OCI-M1 (cell line): ENCODE data around the gene OSGEP.
A peak's percentile ranks its signal among the peaks of the same experiment; 100 is the strongest.

ENCODE experiments used
- DNase-seq: peaks from one replicate; lab custom pipeline; 2025; lab: John Stamatoyannopoulos, UW

OSGEP gene

GRCh38 chr14:20429801-20430669 lies 24.6 kb downstream of the OSGEP start:
- no peak for DNase-seq

GRCh38 chr14:20428802-20429201 lies 25.8 kb downstream of the OSGEP start:
- DNase-seq, result no peak

GRCh38 chr14:20428010-20428365 lies 26.6 kb downstream of the OSGEP start:
- no peak for DNase-seq

GRCh38 chr14:20427231-20428009 lies 27.2 kb downstream of the OSGEP start:
- DNase-seq, result peak; percentile 64

GRCh38 chr14:20424851-20425250 lies 29.8 kb downstream of the OSGEP start:
- no peak for DNase-seq

DNA sequence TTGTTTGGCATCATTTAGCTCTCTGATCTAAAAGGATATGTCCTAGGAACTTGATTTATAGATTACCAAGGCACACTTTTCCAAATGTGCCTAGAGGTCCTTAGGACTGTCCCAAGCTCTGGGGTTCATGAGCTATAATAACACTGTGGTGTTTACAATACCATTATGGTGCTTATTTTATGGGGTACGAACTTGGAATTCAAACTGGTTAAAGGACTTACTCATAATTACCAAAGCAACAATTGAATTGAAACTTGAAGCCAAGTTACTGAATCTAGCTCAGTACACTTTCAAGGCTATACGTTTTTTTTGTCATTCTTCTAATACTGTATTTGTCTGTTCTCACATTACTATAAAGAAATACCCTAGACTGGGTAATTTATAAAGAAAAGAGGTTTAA lies 31.7 kb downstream of the OSGEP start:
- DNase-seq, result no peak

GRCh38 chr14:20421267-20421666 lies 33.3 kb downstream of the OSGEP start:
- DNase-seq, result no peak

DNA sequence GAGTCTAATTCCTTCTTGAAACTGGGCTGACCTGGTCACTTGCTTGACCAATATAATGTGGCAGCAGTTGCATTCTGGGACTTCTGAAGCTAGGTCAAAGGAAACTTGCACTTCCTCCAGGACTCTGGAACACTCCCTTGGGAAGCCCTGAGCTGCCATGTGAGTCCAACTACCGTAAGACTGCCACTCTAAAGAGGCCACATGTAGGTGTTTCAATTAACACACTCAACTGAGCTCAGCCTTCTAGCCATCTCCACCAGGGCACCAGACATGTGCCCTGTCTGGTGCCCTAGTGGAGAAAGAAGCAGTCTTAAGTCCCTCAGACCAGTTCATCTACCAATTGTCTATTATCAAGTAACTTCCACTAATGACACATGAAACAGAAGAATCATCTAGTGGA lies 35.2 kb downstream of the OSGEP start:
- no peak for DNase-seq

DNA sequence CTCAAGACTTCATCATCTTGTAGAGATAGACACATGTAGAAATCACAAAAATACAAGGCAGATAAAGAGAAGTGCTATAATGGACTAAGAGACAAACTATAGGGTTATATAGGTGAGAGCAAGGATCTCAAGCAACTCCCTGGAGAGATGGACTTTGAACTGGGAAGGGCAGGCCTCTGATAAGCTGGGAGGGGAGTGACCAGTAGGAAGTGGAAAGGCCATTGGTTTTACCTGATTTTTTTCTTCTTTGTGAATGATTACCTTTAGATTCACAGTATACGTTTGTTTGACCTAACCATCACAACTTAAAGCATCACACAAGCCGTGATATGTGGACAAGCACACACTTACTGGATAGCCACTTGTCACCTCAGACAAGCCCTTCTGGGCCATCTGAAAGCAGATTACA lies 36.1 kb downstream of the OSGEP start:
- no peak for DNase-seq

DNA sequence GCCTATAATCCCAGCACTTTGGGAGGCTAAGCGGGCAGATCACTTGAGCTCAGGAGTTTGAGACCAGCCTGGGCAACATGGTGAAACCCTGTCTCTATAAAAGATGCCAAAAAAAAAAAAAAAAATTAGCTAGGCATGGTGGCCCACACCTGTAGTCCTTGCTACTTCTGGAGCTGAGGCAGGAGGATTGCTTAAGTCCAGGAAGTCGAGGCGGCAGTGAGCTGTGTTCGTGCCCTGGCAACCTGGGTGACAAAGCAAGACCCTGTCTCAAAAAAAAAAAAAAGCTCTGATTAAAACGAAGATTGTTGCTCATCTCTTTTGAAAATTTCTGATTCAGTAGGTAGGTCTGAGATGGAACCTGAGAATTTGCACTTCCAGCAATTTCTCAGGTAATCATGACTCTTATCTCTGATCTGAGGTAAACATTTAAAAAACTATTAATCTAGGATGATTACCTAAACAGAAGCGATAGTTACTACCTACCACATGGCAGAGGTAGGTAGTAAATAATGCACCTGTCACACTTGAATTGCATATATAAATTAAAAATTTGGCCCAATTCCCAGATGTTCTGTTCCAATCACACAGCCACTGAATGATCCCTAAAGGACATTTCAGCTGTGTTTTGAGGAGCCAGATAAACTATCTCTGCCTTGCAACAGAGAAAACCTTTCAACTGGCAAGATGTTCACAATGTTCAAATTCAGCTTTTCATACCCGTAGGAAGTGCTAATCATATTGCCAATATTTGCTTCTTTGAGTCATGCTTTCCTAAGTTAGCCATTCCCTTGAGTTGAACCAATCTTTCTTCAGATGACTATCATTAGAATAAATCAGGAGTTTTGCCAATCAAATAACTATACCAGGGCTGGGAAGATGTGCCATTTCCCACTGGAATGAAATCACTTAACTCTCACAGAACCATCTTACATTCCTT lies 37.1 kb downstream of the OSGEP start:
- DNase-seq, result no peak

DNA sequence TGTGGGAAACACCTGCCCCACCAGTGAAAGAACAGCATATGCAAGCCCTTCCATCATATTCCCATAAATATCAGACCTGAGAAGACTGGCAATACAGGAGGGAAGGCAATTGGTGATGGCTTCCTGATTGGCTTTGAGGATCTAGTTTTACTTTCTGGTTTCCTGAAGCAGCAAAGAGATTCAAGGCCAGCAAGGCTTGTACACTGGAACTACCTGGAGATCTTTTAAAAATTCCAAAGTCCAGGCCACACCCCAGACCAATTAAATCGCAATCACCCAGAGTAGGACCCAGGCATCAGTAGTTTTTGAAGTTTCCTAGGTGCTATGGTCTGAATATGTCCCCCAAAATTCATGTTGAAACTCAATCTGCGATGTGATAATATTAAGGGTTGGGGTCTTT lies 38.4 kb downstream of the OSGEP start:
- no peak for DNase-seq

- DNase-seq, result peak; percentile 87
Measured at GRCh38 chr14:20415782-20416206, 38.8 kb downstream of the OSGEP start.

DNA sequence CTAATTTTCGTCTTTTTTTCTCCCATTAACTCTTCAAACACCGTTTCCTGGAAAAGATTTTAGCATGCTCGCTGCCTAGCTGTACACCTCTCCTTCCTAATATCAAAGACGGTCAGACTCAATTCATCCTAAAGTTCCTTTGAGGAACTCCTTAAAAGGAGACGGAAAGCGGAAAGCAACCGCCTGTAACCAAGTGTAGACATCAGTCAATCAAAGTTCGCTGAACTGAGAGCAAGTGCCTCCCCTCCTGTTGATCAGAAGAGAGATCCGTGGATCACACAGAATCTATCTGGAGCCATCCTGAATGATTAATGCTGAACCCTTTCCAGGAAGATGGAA lies 40.9 kb downstream of the OSGEP start:
- DNase-seq, result peak; percentile 62

GRCh38 chr14:20412876-20413743 lies 41.5 kb downstream of the OSGEP start, which contains the start of gene TEP1:
Gene TEP1 (minus strand): TSS chr14:20413501. CDS start chr14:20408439, 5,062 bp downstream.
- DNase-seq, result peak; percentile 80

GRCh38 chr14:20412411-20412810 lies 42.2 kb downstream of the OSGEP start:
- DNase-seq, result peak; percentile 19

DNA sequence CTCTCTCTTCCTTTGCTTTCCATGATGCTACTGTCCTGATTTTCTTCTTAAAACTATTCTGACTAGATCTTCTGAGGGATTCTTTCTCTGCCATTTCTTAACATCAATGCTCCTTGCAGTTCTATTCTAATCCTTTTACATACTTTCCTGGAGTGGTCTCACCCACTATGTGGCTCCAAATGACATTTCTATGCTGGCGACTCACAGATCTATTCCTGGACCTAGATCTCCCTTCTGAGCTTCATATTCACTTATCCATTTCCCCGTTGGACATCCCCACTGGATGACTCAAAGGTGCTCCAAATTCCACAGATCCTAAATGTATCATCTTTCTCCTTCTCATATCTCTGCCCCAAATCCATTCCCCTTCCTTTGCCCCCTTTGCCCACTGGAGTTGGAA lies 45.4 kb downstream of the OSGEP start:
- DNase-seq, result no peak

- DNase-seq, result no peak
Measured at GRCh38 chr14:20403521-20403920, 51.1 kb downstream of the OSGEP start.

DNA sequence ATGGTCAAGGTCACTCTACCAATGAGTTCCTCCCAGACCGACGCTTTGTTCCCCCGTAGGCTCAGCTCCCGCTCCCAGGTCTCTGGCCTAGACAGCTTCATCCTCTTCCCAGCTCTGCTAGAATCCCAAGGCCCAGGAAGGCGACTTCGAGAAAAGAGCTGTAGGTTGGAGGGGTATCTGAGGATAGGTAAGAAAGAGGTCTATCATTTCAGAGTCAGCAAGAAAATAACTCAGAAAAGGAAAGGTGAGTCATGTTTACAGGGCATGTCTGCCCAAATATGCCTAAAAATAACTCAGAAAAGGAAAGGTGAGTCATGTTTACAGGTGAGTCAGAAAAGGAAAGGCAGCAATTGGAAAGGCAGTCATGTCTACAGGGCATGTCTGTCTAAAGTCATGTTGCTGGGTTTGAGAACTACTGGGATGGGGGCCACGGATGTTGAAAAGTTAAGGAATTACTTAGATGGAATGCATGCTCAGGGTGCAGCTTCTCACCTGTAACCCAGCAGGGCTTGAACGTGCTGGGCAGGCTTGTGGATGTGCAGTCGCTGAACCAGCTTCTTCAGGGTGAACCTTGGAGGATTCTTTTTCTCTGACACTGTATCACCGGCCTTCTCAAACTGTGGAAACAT lies 53.5 kb downstream of the OSGEP start:
- DNase-seq, result no peak

DNA sequence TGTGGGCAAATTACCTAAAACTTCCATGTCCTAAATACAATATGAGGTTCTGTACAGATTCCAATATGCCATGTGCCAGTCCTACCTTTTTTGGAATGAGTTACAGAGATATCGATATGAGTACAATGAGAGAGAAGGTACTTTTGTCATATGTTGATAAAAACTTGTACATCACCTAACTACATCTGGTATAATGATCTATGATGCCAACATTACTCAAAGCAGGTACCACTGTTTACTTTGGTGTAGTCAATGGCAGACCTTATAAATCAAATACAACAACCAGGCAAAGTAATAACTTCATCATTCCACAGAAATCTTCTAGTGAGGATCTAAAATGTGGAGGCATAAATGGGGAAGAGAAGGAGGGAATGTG lies 54.0 kb downstream of the OSGEP start:
- no peak for DNase-seq

DNA sequence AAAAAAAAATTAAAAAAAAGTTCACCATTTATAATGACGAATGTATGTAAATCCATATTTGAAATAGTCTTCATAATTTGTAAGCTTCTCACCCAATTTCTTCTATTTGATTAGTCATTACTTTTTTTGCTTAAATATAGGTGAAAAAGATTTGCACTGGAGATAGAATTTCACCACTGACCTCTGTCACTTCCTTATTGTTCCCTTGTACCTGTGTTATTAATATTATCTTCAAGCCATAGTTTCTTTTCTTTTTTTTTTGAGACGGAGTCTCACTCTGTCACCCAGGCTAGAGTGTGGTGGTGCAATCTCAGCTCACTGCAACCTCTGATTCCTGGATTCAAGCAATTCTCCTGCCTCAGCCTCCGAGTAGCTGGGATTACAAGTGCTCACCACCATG lies 57.1 kb downstream of the OSGEP start:
- no peak for DNase-seq
